CMK (cell line): Measurements from ENCODE around the gene TNFSF11.
"Not testable (repeated sequence)": the region's sequence is repeated elsewhere in the genome, so short reads cannot be mapped to it uniquely, and the experiment has no call there.

ENCODE experiments used
- DNase-seq: peaks from one replicate; pipeline ENCODE4 v3.0.0-alpha.2; 2010; ENCODE audit warnings: low read depth

TNFSF11 gene, protein sequence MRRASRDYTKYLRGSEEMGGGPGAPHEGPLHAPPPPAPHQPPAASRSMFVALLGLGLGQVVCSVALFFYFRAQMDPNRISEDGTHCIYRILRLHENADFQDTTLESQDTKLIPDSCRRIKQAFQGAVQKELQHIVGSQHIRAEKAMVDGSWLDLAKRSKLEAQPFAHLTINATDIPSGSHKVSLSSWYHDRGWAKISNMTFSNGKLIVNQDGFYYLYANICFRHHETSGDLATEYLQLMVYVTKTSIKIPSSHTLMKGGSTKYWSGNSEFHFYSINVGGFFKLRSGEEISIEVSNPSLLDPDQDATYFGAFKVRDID

DNA sequence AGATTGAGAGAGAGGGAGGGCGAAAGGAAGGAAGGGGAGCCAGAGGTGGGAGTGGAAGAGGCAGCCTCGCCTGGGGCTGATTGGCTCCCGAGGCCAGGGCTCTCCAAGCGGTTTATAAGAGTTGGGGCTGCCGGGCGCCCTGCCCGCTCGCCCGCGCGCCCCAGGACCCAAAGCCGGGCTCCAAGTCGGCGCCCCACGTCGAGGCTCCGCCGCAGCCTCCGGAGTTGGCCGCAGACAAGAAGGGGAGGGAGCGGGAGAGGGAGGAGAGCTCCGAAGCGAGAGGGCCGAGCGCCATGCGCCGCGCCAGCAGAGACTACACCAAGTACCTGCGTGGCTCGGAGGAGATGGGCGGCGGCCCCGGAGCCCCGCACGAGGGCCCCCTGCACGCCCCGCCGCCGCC lies at the start of gene TNFSF11:
Gene TNFSF11, plus strand, starts transcription at position 142 of the 400 bp plus-strand sequence. Its CDS starts 152 bp downstream, at position 294.
- DNase-seq: no peak

DNA sequence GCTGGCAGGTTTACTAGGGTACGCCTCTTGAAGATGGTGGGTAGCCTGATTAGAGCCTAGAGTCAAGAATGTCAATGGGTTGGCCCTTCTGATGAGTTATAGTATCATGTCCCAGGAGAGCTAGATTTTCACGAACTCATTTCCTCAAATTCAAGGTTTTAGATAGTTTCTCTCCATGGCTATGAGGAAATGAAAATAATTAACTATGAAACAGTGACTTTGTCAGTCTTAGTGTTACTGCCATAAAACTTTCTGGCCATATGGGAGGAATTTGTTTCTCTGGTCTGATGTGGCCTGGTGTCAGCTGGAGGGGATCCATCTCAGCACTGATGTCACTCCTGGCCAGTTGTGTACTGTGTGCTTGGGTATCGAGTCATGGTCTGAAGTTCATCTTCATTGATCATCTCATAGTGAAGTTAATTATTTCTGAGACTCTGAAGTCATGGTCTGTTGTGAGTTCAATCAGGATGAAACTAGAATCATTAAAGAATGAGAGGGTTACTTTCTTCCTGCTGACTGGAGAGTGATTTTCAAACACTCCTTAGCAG lies 49.4 kb upstream of the TNFSF11 start:
- DNase-seq: no peak

DNA sequence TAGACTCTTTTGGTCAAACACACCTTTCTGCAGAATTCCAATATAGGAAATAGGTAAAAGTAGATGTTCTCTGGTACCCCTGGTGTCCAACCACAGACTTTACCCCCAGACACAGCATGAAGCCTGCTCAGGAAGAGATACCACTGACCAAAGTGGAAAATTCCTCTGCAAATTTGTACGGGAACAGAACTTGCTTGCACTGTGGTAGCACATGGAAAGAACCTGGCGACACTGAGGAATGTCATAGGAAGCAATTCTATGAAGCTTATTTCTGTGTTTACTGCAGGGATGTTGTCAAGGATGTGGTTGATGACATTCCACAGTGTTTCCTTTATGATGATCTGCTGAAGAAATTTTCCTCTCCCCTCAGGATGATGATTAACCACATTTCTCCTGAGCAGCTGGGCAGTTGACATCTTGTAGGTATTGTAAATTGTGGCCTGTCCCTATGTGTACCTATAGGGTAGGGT lies 48.9 kb upstream of the TNFSF11 start:
- no peak for DNase-seq

DNA sequence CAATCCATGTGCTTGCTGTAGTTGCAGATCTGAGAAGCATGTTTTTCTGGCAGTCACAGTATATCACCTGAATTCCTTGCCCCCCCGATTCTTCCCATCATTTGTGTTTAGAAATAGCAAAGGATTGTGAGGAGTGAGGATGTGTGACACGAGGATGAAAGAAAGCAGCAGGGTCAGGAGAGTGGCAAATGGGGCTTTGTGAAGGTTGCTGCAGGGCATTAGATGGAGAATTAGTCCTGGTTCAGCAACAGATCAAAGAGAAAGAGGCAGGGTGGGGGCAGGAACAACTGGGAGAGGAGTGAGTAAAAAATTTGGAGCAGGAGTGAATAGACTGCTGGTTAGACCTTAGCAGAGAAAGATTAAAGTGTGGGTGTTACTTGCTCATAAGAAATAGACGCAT lies 47.7 kb upstream of the TNFSF11 start:
- no peak for DNase-seq

DNA sequence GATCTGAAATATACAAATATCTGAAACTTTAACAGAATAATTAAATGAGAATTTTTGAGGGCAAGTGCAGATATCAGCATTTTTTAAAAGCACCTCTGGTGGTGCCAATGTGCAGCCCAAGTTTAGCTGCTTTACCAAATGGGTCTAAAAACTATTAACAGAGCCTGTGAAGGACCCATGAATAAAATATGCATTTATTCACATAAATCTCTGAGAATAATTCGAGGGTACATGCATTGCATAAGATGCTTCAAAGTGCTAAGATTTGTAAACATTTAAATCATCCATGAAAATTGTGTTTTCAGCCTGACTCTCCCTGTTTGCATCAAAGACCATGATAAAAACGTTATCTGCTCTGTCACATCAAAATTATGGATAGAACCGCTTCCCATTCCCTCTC lies 47.1 kb upstream of the TNFSF11 start:
- no peak for DNase-seq

DNA sequence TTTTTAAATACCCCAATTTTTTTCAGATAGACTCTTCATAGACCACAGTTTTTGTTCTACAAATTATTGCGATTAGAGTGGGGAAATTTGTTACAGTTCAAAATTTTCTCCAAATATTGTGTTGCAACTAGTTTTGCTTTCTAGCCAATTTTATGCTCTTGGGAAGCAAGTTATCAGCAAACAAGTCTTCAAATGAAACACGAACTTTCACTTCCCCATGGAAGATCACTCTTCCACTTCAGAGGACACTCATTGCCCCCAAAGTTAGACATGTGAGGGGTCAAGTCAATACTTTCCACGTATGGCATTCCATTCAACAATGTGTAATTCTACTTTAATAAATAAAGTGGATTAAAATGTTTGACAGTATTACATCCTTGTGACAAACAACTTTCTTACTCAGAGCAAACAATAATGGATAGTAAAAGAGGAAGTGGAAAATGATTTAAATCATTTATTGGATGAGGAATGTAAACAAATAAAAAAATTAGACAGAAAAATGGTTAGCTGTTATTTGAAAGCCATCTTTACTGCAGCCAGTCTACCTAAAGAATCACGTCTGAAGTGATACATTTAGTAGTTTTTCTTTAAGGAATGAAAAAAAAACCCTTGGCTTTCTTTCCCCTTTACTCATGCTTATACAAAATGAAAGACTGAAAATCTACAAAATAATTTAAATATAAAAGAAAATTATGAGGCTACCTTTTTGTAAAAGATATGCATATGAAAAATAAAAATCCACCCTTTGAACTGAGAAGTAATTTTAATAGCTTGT lies 41.2 kb upstream of the TNFSF11 start:
- DNase-seq: no peak

DNA sequence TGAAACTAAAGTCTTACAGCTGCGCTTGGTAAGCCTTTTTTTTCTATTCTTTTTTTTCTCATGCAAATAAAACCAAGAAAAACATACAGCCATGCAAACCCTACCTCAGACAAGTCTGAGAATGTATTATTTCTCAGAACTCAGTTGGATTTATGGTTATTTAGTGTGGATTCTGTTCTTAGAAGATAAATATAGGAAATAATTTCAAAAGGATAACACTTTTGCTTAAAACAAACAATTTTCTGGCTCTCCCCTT lies 40.7 kb upstream of the TNFSF11 start:
- no peak for DNase-seq

DNA sequence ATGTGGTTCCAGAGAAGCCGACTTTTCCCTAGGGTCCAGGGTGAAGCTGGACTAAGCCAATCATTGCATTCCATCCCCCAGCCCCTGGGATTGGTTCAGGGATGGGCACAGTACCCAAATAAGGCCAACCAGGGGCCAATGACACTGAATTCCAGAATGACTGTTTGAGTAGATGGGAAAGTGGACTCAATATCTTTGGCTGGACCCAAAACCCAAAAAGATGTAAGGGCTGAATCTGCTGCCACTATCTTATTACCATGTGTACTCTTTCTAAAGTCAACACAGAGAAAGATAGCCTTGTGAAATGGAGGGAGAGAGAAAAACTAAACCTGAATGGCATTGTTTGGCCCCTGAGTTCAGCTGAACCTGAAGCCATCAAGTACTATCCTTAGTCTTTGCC lies 39.2 kb upstream of the TNFSF11 start:
- no peak for DNase-seq

DNA sequence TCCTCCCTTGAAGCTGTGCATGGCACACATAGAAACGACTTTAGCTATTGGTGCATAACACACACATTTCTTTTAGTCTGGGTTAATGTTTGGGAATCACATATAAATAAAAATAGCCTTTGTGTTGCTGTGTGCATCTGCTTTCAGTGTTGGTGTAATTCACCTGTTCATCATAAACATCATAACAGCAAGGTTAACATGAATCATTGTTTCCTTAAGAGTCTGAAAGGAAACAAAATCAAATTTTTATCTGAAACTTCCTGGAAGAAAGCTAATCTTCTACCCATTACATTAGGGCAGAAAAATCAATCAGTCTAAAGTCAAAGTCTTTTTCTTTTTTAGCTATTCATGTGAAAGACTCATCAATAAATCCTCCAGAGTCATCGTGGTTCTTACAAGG lies 35.0 kb upstream of the TNFSF11 start:
- no peak for DNase-seq

DNA sequence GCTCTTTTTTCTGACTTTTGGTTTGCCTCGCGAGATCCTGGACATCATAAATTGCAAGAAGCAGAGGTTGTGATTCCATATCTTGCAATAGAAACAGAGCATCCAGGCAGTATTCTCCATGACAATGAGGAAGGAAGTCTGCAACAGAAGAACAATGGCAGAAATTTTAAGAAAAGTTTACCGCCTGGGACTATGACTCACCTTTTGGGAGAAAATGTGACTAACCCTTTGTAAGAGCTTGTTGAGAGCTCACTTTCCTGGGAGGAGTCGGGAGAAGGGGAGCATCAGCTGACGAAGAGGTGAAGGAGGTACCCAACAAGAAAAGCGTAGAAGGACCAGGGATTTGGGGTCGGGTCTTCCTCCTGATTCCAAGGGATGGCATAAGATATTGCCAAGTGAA lies 34.3 kb upstream of the TNFSF11 start:
- DNase-seq: no peak

DNA sequence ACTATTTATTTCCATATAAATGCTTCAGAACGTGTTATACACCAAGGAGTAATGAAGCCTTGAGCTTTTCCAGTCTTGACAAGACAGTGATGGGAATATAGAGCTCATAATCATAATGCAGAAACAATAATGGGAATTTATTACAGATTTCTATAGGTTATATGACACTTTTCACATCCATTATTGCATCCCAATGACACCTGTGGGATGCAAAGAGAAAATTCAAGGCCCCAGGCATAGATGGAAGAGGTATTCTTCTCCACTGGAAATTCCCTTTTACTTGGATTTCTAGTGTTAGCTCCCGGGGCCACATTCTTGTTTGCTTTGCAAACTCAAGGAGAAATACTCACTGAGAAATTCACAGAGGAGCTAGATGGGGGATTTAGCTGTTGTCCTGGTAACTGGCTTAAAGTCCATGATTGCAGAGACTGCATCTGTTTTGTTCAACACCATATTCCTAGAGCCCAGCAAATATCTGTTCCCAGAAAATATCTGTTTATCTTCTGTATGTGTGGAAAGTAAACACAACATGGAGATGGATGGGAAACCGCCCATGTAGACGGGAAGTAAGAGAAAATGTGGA lies 30.6 kb upstream of the TNFSF11 start:
- no peak for DNase-seq

DNA sequence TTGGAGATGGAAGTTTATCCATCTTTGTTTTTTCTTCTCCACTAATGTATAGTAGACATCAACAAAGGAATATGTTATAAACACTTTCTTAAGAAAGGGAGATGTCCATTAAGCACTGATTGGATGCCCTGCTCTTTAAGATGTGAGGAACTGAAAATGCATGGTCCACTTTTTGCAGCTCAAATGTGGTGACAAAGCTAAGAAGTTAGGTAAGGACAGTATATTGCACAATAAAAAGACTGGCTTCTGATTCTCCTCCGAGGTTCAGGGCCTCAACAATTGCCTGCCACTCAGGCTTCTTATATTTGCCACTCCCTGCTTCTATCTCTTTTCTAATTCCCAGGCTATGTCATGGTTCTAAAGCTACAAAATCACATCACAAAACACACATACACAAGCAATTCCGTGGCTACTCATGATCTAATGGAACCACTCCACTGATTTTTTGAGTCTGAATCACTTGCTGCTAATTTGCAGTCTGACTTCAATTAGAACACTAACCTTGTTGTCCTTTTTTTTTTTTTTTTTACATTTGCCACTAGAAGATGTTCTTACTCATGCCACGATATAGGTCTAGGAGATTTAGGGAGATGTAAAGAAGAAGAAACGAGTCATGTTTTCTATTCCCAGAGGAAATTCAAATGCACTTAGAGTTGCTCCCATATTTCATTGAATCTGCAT lies 29.6 kb upstream of the TNFSF11 start:
- DNase-seq: no peak

DNA sequence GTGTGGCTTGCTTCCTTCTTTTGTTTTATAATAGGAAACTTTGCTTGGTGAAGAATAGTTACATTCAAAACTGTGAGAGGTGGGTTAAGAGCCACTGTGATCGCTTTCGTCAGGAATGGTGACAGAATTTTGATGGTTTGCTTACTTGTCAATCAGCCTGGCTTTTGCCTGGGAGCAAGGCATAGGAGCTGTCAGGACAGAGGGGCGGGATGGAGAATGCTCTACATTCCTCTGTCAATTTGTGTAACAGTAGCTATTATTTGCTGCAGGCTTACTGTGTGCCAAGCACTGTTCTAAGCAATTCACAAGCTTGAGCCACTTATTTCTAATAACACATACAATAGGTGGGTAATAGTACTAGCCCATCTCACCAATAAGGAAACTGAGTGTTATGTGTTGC lies 28.1 kb upstream of the TNFSF11 start:
- no peak for DNase-seq

DNA sequence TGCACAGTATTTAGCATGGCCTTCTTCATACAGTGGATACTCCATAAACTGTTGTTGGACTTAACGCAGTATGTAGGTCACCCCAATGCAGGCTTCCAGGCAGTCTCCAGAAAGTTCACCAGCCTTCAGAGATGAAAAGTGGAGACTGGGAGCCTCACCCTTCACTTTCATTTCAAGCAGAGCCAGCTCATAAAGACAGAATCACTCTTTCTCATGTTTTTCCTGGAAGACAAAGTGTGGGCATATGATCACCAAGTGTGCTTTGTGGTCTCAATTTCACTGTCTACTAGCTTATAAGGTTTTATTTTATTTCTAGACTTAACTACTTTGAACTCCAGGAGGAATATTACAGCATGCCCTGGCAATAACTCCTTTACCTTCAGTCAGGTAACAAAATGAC lies 26.3 kb upstream of the TNFSF11 start:
- no peak for DNase-seq

DNA sequence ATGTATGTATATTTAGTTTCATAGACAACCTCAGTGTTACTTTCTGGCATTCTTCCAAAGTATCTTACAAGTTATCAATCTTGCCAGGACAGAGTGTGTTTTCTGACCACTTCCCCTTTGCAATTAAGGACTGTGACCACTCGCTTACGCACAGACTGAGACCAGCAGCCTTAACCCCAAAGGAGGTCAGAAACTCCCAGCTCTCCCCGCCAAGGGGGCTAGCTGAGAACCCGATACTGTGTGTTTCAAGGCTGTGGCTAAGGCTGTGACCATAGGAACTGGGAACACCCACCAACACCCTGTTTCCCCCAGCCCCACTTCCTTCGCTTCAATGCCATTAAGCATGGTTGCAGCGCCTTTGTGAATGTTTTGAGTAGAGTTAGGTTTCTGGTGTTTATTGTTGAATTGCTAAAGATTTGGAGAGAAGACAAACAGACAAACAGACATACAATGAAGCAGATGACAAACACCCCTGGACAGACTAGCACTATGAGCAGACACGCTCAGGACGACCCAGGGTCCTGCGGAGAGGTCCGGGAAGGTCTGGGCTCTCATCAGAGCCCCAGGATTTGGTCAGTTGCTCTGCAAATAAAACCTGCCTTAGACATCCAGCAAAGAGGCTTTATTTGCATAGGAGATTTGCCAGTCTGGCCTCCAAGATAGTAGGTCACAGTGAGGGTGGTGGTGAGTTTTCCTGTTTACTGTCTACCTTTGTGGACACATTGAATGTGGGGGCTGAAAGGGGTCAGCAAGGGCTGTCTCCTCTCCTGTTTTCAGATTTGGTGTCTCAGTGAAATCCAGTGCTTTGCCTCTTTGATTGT lies 25.0 kb upstream of the TNFSF11 start:
- DNase-seq: peak; percentile 70

DNA sequence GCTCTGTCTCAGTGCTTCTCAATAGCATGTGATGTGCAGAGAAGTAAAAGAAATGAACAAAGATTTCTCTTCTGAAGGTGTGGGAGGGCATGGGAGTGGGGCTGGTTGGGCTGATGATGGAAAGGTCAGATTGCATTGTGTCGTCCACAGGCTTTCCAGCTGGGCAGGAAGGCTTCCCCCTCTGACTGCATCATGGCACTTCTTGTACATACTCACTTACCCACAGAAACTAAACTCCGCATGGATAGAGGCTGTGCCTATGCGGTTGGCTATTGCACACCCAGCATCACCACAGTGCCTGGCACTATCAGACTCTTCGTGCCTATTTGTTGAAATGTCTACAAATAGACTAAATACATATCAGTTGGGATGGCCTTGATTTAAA lies 24.4 kb upstream of the TNFSF11 start:
- DNase-seq: no peak

DNA sequence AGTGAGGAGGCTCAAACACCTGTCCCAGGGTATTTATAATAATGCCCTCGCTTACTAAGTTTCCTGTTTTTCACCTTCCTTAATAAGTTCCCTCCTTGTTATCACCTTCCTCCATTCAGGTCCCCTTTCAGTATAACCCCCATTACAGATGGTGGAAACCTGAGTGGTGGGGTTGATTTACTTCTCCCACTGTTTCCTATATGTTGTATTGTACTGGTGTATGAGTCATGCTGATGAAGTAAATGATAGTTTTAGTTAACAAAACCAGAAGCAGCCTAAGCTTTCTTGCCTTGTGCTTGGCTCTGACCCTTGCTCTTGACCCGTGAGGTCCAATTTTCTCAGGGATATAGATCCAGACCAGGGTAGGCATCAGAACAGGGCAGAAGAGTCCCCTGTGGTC lies 22.3 kb upstream of the TNFSF11 start:
- no peak for DNase-seq

DNA sequence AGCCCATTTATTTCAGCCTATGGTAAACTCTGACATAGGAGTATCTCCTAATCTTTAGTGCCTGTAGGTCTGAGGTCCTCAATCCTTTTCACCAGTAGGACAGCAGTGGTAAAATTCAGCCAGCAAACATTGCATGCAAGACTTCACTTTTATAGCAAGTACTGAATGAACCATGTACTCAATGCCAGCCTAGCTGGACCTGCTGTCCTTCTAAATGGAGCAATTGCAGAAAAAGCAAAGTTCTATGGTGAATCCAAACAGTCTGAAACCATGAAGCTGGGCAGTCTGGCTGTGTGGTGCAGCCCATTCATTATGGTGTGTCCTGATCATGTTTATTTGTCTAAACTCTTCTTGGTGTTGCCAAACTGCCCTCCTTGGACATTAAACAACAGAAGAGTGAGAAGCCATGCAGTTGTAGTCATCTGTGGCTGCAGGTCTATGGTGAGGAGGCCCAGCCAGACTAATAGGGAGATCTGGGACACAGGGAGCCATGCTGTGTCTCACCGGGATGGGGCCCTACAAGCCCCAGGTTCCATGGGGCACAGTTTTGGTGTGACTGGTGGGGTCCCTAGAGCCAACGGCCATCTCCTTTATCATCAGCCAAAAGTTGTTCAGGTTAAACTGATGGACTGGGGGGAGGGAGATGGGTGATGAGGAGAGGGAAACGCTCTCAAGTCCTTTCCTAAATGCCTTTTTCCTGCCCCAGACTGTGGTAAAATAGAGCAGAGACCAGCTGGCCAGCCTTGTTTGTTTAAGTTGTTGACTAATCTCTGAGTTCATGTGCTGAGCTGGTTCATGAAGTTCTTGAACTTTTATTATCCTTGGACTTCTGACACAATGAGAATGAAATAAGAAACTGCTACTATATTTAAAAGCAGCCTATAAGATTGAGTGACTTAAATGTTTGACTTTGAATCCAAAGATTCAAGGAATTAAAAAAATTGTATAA lies 20.6 kb upstream of the TNFSF11 start:
- DNase-seq: no peak

DNA sequence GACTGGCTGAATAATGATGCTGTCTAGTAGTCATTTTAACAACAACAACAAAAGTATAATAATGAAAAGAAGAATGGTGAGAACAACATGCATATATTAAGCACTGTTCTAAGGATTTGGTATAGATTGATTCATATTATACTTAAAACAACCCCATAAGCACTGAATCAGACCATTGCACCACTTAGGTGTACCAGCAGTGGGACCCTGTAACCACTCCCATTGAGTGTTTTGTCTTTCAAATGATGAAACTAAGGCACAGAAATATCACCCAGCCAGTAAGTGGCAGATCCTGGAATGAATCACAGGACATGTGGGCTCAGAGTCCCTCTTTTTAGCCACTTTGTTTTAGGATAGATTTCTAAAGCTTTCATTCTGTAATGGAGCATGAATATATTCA lies 14.9 kb upstream of the TNFSF11 start:
- no peak for DNase-seq

DNA sequence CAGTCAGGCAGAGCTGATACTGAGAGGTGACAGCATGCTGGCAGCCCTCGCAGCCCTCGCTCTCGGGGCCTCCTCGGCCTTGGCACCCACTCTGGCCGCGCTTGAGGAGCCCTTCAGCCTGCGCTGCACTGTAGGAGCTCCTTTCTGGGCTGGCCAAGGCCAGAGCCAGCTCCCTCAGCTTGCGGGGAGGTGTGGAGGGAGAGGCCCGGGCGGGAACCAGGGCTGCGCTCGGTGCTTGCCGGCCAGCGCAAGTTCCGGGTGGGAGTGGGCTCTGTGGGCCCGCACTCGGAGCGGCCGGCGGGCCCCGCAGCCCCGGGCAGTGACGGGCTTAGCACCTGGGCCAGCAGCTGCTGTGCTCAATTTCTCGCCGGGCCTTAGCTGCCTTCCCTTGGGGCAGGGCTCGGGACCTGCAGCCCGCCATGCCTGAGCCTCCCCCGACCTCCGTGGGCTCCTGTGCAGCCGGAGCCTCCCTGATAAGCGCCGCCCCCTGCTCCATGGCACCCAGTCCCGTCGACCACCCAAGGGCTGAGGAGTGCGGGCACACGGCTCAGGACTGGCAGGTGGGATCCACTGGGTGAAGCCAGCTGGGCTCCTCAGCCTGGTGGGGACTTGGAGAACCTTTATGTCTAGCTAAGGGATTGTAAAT lies 14.3 kb upstream of the TNFSF11 start:
- DNase-seq: not testable (repeated sequence)
